SHP77 (cell line): ENCODE measurements around the gene CDC73.
"Not testable (repeated sequence)": the region's sequence is repeated elsewhere in the genome, so short reads cannot be mapped to it uniquely, and the experiment has no call there.

Source experiments
- DNase-seq, 2 experiments: peaks; one replicate each; lab custom pipeline; 2025; lab: John Stamatoyannopoulos, UW

The CDC73 gene

GRCh38 chr1:193231146-193231545 is 109.3 kb downstream of the CDC73 start:
- DNase-seq: not testable (repeated sequence)

- DNase-seq: no peak
Observed at GRCh38 chr1:193234530-193234929, 112.7 kb downstream of the CDC73 start.

DNA sequence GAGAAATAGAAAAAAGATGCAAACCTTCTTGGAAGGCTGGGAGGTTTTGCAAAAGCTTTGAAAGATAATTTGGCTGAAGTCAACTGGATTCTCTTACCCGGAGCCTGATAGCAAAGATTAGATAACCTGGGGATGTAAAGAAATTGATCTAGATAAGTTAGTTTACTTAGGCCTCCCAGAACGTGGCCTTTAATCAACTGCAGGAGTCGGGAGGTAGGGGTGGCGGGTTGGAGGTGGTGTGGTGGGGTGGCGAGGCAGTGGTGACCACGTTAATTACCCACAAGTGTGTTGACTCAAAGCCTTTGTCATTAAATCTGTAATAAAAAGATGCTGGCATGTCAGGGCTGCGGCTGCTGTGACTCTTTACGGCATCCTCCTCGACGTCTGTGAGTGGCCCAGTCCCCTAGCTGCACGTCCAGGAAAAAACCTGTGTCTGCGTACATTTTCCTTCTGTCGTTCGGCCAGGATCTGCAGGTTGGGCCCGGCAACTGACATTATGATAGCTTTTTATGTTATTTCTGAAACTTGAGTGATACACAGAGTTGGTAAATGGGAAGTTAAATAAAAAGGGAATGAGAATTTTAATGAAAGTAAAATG is 115.6 kb downstream of the CDC73 start:
- no peak for DNase-seq

GRCh38 chr1:193240609-193241008 is 118.8 kb downstream of the CDC73 start:
- DNase-seq: no peak

- DNase-seq: no peak
Observed at GRCh38 chr1:193241132-193241827, 119.4 kb downstream of the CDC73 start.

GRCh38 chr1:193242000-193242399 is 120.2 kb downstream of the CDC73 start:
- no peak for DNase-seq

DNA sequence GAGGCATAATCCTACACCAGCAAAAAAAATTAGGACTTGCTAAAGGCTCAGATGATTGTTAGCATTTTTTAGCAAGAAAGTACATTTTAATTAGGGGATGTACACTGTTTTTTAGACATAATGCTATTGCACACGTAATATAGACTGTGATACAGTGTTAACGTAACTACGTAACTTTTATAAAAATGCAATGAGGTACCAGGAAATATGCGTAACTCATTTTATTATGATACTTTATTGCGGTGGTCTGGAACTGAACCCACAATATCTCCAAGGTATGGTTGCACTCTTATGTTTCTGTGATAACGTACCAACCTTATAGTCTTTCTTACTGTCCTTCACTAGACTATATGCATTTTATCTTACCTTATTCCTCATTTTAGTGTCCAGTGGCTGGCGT is 127.4 kb downstream of the CDC73 start:
- no peak for DNase-seq

DNA sequence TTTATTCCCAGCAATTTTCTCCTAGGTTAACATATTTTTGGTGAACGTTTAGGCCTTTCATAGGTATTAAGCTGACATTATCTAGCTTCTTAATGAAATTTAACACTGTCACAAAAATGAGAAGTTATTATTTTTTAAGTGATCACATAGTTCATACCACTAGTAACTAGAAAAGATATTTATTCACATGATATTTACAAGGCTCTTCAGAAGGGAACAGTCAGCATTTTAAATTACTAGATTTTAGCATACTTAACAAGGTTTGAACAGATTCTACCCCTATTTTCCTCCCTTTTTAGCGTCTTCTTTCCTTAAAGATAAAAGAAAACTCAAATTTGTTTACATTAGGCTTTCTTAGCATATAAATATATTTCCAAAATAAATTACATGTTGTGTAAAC is 130.1 kb downstream of the CDC73 start:
- DNase-seq: no peak

DNA sequence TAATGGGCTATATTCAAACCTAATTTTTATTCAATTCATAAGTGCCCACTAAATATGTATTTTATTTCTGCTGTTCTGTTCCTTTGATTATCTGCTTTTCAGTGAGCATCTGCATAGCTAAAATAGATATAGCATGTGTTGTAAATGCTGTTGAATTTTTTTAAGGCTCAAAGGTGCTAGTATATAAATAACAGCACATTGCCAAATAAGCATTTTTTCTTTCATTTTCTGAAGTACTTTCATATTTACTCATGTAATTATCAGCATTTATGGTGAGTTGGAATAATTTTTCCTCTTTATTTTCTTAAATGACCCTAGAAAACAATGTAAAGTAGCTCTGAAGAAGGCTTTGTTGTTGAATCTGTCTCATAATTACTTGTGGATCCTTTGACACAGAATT is 134.2 kb downstream of the CDC73 start:
- no peak for DNase-seq

- DNase-seq: no peak
Observed at GRCh38 chr1:193259636-193260035, 137.8 kb downstream of the CDC73 start.

DNA sequence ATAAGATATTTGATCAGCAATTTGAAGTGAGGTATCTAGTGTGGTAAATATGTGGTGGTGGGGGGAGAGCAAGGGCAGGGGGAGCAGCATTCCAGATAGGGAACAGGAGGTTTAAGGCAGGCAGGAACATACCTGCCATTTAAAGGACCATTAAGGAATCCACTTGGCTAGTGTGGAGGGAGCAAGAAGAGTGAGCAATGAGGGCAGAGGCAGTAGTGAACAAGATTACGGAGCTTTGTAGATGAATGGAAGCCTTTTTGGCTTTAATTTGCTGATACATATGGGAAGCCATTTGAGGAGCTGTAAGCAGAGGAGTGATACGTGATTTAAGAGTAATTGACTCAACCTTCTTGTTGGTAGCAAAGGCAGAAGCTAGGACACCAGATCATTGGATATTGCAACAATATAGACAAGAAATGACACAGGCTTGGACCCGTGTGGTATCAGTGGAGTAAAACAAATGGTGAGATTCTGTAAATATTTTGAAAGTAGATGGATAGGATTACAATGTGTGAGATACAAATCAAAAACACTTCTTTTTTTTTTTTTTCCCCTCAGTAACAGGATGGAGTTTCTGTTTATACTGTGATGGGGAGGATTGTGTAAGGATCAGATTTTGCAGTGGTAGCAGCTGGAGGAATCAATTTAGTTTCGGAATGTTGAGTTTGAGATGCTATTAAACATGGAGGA is 138.4 kb downstream of the CDC73 start:
- DNase-seq: no peak

GRCh38 chr1:193260896-193261295 is 139.1 kb downstream of the CDC73 start:
- DNase-seq: no peak

GRCh38 chr1:193262661-193263060 is 140.8 kb downstream of the CDC73 start:
- DNase-seq: no peak

DNA sequence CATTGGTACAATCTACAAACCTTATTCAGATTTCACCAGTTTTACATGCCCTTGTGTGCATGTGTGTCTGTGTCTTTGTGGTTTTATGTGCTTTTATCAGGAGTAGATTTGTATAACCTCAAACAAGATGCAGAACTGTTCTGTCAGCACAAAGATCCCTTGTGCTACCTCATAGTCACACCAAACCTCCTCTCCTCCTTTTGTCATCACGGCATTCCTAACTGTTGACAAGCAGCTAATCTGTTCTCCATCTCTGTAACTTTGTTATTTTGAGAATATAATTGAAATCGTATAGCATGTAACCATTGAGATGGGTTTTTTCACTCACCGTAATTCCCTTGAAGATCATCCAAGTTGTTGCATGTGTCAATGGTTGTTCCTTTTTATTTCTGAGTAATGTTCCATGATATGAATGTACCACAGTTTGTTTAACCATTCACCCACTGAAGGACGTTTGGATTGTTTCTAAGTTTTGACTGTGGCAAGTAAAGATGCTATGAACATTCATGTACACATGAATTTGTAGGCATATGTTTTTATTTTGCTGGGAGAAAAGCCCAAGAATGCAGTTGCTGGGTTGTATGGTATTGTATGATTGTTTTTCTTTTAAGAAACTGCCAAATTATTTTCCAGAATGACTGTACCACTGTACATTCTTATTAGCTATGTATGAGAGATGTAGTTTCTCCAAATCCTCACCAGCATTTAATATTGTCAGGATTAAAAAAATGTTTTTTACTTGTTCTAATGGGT is 142.7 kb downstream of the CDC73 start:
- no peak for DNase-seq

- no peak for DNase-seq
Observed at GRCh38 chr1:193265716-193266115, 143.9 kb downstream of the CDC73 start.

GRCh38 chr1:193266794-193267193 is 145.0 kb downstream of the CDC73 start:
- DNase-seq: not testable (repeated sequence)

DNA sequence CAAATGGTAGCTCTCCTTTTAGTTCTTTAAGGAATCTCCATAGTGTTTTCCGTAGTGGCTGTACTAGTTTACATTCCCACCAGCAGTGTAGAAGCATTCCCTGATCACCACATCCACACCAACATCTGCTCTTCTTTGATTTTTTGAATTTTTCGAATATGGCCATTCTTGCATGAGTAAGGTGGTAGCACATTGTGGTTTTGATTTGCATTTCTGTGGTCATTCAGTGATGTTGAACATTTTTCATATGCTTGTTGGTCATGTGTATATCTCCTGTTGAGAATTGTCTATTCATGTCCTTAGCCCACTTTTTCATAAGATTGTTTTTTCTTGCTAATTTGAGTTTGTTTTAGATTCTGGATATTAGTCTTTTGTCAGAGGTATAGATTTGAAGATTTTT is 149.2 kb downstream of the CDC73 start:
- DNase-seq: no peak

DNA sequence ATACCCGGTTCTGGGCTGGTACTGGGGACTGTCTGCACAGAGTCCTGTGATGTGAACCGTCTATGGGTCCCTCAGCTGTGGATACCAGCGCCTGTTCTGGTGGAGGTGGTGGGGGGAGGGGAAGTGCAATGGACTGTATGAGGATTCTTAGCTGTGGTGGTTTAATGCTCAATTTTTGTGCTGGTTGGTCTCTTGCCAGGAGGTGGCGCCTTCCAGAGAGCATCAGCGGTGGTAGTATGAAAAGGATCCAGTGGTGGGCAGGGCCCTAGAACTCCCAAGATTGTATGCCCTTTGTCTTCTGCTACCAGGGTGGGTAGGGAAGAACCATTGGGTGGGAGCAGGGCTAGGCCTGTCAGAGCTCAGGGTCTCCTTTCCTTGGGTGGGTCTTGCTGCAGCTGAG is 153.9 kb downstream of the CDC73 start:
- DNase-seq: no peak

GRCh38 chr1:193278968-193279367 is 157.1 kb downstream of the CDC73 start:
- no peak for DNase-seq

DNA sequence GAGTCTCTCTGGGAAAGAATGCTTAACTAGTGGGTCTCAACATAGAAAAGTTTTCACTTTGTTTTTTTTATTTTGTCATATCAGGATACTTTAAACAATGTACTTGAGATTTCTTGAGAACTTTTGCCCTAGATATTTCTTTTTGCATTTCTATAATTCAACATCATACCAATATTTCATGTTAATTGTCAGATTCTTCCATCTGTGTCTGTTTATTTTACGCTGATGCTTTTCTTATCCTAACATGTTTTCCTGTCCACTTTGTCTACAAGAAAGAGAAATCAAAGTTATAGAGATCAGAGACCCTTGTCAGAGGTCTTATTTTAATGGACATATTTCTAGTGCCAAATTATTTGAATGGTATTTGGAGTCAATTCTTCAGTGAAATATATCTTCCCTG is 160.1 kb downstream of the CDC73 start:
- no peak for DNase-seq

GRCh38 chr1:193283016-193283415 is 161.2 kb downstream of the CDC73 start:
- DNase-seq: no peak

DNA sequence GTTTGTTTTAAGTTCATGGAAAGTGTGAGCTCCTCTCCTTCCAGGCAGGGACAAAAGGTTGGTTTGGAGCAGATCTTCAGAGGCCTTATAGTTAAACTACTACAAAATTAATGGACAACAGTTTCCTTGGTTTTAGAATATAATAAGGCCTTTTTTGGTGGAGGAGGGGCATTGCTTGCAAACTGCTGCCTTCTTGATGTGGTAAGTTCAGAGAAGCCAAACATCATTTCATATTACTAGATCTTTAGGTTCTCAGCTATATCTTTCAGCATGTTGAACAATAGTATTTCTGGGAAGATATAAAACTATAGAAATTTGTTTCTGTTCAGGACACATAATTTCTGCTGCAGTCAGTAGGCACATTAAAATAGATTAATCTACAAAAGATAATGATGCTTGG is 162.4 kb downstream of the CDC73 start:
- DNase-seq: no peak

DNA sequence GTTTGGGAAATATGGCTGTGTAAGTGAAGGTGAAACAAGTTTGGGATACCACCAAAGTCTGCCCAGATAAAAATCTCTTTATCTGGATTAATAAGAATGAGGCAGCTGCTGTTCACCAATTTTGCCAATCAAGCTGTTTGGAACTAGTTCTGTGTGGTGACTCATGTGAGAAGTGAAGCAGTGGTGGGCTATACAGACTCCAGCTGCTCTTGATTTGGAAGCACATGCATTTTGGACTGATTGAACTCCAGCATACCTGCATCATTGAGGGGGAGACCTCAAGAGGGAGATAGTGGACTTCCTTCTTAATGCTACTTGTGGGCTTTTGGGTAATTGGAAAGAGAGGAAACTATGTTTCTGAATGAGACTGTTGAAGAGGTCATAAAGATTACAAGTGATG is 163.8 kb downstream of the CDC73 start:
- no peak for DNase-seq
